Activated naive CD8-positive, alpha-beta T cell (primary cell): ENCODE results near the gene GDPGP1.

Source experiments
- H3K27ac Mint-ChIP-seq: one replicate; pipeline ENCODE4 v1.8.0; 2021; ENCODE audit warnings: mixed read lengths
- H3K27me3 Mint-ChIP-seq: one replicate; pipeline ENCODE4 v1.8.0; 2021; ENCODE audit warnings: mixed read lengths
- H3K36me3 Mint-ChIP-seq: one replicate; pipeline ENCODE4 v1.8.0; 2021; ENCODE audit warnings: mixed read lengths
- H3K4me1 Mint-ChIP-seq: one replicate; pipeline ENCODE4 v1.8.0; 2021; ENCODE audit warnings: low read depth, mixed read lengths
- H3K4me3 Mint-ChIP-seq: one replicate; pipeline ENCODE4 v1.8.0; 2021; ENCODE audit warnings: mild to moderate bottlenecking, mixed read lengths
- H3K9me3 Mint-ChIP-seq: one replicate; pipeline ENCODE4 v1.8.0; 2021; ENCODE audit warnings: low read depth, mixed read lengths

Gene GDPGP1

DNA sequence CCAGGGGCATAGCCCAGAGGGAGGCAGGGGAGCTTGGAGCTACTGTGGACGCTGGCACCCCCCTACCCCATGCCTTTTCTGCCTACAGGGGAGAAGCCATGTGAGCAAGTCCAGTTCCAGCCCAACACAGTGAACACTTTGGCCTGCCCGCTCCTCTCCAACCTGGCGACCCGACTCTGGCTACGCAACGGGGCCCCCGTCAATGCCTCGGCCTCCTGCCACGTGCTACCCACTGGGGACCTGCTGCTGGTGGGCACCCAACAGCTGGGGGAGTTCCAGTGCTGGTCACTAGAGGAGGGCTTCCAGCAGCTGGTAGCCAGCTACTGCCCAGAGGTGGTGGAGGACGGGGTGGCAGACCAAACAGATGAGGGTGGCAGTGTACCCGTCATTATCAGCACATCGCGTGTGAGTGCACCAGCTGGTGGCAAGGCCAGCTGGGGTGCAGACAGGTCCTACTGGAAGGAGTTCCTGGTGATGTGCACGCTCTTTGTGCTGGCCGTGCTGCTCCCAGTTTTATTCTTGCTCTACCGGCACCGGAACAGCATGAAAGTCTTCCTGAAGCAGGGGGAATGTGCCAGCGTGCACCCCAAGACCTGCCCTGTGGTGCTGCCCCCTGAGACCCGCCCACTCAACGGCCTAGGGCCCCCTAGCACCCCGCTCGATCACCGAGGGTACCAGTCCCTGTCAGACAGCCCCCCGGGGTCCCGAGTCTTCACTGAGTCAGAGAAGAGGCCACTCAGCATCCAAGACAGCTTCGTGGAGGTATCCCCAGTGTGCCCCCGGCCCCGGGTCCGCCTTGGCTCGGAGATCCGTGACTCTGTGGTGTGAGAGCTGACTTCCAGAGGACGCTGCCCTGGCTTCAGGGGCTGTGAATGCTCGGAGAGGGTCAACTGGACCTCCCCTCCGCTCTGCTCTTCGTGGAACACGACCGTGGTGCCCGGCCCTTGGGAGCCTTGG lies 5.9 kb upstream of the GDPGP1 start:
- Mint-ChIP-seq H3K27ac (no peak overlapping the region), H3K36me3 (peaks cover 11% of the 10 kb centered on the region), H3K4me1 (peaks cover 39% of the 10 kb centered on the region)

DNA sequence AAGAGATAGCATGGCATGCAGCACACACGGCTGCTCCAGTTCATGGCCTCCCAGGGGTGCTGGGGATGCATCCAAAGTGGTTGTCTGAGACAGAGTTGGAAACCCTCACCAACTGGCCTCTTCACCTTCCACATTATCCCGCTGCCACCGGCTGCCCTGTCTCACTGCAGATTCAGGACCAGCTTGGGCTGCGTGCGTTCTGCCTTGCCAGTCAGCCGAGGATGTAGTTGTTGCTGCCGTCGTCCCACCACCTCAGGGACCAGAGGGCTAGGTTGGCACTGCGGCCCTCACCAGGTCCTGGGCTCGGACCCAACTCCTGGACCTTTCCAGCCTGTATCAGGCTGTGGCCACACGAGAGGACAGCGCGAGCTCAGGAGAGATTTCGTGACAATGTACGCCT lies 5.0 kb upstream of the GDPGP1 start:
- H3K36me3 Mint-ChIP-seq: peaks cover 11% of the 10 kb centered on the region

More for the DNA sequence above, 5.9 kb upstream of the GDPGP1 start:
- no peak overlapping the region for H3K4me3 Mint-ChIP-seq
- no peaks in the 10 kb centered on the region for H3K27me3 Mint-ChIP-seq
- H3K9me3 Mint-ChIP-seq: no peaks in the 10 kb centered on the region

DNA sequence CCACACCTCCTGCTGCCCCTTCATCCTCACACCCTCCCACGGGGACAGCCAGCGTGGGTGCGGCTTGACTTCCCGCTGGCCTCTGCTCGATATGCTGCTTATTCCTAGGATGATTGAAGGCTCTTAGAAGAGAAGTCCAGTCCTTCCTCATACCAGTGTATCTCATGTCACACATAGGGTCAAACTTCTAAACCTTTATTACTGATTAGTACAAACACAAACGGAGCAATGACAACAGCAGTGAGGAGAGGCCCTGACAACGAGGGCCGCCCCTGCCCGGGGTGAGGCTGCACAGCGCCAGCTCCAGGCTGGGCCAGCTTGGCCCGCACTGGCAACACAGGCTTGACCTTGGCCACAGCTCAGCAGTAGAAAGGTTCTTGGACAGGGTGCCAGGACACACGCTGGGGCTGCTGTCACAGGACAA lies 3.9 kb upstream of the GDPGP1 start:
- Mint-ChIP-seq H3K36me3 (peaks cover 11% of the 10 kb centered on the region), H3K4me1 (peaks cover 46% of the 10 kb centered on the region), H3K9me3 (no peaks in the 10 kb centered on the region)

More for the DNA sequence above, 5.0 kb upstream of the GDPGP1 start:
- Mint-ChIP-seq H3K4me3 (no peak overlapping the region), H3K9me3 (no peaks in the 10 kb centered on the region), H3K27ac (peak overlapping the region; percentile 80), H3K4me1 (peaks cover 39% of the 10 kb centered on the region), H3K27me3 (no peaks in the 10 kb centered on the region)

DNA sequence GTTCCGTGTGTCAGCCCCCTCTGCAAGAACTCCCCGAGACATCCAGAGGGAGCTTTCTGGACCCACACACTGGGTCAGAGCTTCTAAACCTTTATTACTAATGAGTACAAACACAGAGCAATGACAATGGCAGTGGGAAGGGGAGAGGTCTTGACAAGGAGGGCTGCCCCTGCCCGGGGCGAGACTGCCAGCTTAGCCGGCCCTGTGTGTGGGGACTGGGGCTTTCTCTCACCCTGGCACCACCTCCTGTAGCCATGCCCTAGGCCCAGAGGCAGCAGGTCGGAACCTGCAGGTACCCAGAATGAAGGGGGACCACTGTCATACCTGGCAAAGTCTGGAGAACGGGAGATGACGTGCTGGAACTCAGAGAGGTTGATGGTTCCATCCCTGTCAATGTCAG lies 3.4 kb upstream of the GDPGP1 start:
- peaks cover 47% of the 10 kb centered on the region for H3K4me1 Mint-ChIP-seq
- peak overlapping the region; percentile 99 for H3K4me3 Mint-ChIP-seq
- peak overlapping the region; percentile 95 for H3K27ac Mint-ChIP-seq
- no peaks in the 10 kb centered on the region for H3K9me3 Mint-ChIP-seq
- H3K36me3 Mint-ChIP-seq: peaks cover 11% of the 10 kb centered on the region
- no peaks in the 10 kb centered on the region for H3K27me3 Mint-ChIP-seq

More for the DNA sequence above, 3.9 kb upstream of the GDPGP1 start:
- H3K27ac Mint-ChIP-seq: peak overlapping the region; percentile 80
- H3K27me3 Mint-ChIP-seq: no peaks in the 10 kb centered on the region
- H3K4me3 Mint-ChIP-seq: peak overlapping the region; percentile 99

DNA sequence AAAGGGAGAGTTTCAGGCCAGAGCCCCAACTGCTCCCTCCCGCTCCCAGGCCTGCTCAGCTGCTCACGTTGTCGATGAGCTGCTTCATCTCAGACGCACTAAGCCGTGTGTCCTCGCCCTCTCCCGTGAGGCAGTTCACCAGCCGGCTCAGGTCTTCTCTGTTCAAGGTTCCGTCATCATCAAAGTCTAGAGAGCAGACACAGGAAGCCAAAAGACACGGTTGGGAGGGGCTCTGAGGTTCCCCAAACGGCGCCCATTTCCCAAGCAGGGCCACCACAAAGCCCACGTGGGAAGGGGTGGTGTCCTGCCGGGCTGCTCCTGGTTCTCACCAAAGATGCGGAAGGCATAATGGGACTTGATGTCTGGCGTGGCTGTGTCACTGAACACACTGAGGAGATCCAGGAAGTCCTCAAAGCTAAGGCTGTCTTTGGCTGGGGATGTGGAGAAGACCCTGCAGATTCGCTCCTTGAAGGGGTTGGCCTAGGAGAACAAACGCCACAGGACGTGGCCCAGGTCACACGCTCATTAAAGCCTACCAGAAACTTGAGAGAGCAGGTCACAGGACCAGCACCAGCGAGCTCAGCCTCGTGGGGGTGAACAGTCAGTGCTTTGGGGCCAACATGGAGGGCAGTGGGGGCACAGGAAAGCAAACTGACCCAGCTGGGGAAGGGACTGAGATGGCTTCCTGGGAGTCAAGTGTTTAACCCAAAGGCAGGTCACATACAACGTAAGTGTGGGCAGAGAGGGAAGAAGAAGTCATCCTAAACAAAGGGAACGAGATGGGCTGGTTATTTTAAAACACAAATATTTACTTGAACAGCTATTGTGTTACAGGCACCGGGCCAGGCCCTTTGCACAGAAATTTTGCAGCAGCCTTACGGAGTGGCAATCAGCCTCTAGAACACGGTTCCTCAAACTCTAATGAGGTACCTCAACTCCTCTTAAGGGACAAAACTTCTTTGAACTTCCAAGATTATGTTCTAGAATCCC lies 2.7 kb upstream of the GDPGP1 start:
- Mint-ChIP-seq H3K36me3 (peaks cover 11% of the 10 kb centered on the region), H3K27me3 (no peaks in the 10 kb centered on the region), H3K4me3 (peak overlapping the region; percentile 99), H3K27ac (peak overlapping the region; percentile 95), H3K4me1 (peaks cover 47% of the 10 kb centered on the region), H3K9me3 (no peaks in the 10 kb centered on the region)

DNA sequence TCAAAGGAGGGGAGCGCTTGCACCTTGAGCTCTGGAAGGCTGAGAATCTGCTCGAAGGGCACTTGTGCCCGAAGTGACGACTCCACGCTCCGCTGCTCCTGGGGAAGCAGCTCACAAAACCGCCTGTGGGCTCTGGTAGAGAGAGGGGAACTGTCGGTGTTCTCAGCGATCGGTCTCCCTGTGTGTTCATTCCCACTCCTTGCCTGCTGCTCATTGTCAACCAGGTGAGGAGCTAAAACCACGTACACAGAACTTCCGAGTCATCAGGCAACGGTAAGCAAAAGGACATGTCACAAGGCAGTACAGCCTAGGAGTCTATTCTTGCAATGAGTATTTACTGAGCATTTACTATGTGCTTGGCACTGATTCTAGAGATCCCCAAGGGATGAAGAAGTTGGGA lies 1.8 kb upstream of the GDPGP1 start:
- peak overlapping the region; percentile 95 for H3K27ac Mint-ChIP-seq
- peak overlapping the region; percentile 99 for H3K4me3 Mint-ChIP-seq
- H3K4me1 Mint-ChIP-seq: peaks cover 47% of the 10 kb centered on the region
- no peaks in the 10 kb centered on the region for H3K27me3 Mint-ChIP-seq
- no peaks in the 10 kb centered on the region for H3K9me3 Mint-ChIP-seq
- H3K36me3 Mint-ChIP-seq: peaks cover 11% of the 10 kb centered on the region

DNA sequence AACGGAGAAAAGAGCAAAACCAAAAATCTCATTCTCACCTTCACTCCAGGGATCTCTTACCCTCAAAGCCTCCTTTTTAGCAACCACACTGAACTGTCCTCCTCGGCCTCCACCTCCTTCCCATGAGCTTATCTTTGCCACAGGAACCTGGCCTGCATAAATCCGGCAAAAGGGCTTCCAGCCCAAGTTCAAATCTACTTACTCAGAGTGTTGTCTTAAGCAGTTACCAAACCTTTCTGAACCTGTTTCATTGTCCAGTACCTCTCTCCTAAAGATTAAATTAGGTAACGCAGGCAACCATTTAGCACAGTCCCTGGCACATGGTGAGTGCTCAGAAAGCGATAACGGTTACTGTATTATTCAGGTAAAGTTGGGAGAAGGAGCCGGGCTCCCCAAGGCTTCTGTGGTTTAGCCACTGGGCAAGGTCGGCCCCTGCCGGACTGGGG lies 1.0 kb upstream of the GDPGP1 start:
- Mint-ChIP-seq H3K4me1 (peaks cover 47% of the 10 kb centered on the region), H3K27ac (peak overlapping the region; percentile 95), H3K27me3 (no peaks in the 10 kb centered on the region), H3K36me3 (peaks cover 11% of the 10 kb centered on the region), H3K9me3 (no peaks in the 10 kb centered on the region), H3K4me3 (peak overlapping the region; percentile 99)

DNA sequence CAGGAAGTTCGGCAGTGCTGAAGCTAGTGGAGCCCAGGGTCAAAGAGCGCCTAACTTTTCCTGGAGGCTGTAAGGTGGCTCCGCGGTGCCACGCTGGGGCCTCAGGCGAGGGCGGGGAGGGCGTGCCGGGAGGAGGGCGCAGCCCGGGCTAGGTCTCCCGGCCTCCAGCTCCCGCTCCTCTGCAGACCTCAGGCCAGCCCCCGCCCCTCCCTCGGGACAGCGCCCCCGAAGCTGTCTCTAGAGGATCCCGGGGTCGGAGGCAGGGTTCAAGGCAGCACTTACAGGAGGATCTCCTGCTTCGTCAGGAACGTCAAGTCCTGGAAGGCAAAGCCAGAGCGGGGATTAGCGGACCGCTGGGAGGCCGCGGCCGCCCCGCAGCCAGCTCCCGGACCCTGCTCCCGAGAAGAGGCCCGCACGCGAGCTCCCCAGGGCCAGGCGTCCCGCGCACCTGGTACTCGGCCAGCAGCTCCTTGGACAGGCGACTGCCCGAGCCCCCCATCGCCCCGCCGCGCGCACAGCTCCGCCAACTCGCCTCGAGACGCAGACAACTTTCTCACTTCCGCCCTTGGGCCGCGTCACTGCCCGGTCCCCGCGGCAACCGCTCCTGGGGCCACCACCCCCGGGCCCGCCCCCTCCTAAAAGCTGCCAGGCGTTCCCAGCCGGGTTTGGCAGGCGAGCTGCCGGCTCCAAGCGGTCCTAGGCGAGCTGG lies 468 bp upstream of the GDPGP1 start, which contains the start of gene CIB1:
Gene CIB1, minus strand, starts transcription at position 555 of the 709 bp plus-strand sequence. Its CDS starts 56 bp downstream, at position 499.
- Mint-ChIP-seq H3K36me3 (peaks cover 14% of the 10 kb centered on the region), H3K27me3 (no peaks in the 10 kb centered on the region), H3K4me3 (peak within 1 kb of the TSS; percentile 99), H3K27ac (peak within 1 kb of the TSS; percentile 95), H3K4me1 (peaks cover 51% of the 10 kb centered on the region), H3K9me3 (no peaks in the 10 kb centered on the region)

DNA sequence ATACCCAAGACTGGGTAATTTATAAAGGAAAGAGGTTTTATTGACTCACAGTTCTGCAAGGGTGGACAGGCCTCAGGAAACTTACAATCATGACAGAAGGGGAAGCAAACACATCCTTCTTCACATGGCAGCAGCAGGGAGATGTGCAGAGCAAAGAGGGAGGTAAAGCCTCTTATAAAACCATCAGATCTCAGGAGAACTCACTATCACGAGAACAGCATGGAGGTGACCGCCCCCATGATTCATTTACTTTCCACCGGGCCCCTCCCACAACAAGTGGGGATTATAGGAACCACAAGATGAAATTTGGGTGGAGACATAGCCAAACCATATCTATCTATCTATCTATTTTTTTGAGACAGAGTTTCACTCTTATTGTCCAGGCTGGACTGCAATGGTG lies 5.4 kb downstream of the GDPGP1 start:
- peaks cover 4% of the 10 kb centered on the region for H3K36me3 Mint-ChIP-seq
- H3K4me3 Mint-ChIP-seq: no peak overlapping the region
- H3K27ac Mint-ChIP-seq: peak overlapping the region; percentile 29
- H3K9me3 Mint-ChIP-seq: no peaks in the 10 kb centered on the region
- H3K27me3 Mint-ChIP-seq: no peaks in the 10 kb centered on the region
- H3K4me1 Mint-ChIP-seq: peaks cover 14% of the 10 kb centered on the region

DNA sequence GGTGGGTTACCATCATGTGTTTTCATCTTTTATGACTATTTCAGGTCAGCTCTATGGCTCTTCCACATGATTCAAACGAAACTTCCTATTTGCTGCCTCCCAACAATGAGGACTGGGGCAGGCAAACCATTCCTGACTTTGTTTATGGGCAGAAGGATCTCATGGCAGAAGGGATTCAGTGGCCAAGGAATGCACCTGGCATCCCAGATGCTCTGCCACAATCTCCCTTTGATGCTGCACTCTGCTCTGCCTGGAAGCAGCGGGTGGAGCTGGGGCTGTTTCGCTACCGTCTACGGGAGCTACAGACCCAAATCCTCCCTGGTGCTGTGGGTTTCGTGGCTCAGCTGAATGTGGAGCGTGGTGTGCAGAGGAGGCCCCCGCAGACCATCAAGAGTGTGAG lies 6.8 kb downstream of the GDPGP1 start:
- no peak overlapping the region for H3K4me3 Mint-ChIP-seq
- peaks cover 4% of the 10 kb centered on the region for H3K36me3 Mint-ChIP-seq
- H3K27ac Mint-ChIP-seq: no peak overlapping the region
- H3K9me3 Mint-ChIP-seq: no peaks in the 10 kb centered on the region
- H3K27me3 Mint-ChIP-seq: no peaks in the 10 kb centered on the region
- peaks cover 6% of the 10 kb centered on the region for H3K4me1 Mint-ChIP-seq

DNA sequence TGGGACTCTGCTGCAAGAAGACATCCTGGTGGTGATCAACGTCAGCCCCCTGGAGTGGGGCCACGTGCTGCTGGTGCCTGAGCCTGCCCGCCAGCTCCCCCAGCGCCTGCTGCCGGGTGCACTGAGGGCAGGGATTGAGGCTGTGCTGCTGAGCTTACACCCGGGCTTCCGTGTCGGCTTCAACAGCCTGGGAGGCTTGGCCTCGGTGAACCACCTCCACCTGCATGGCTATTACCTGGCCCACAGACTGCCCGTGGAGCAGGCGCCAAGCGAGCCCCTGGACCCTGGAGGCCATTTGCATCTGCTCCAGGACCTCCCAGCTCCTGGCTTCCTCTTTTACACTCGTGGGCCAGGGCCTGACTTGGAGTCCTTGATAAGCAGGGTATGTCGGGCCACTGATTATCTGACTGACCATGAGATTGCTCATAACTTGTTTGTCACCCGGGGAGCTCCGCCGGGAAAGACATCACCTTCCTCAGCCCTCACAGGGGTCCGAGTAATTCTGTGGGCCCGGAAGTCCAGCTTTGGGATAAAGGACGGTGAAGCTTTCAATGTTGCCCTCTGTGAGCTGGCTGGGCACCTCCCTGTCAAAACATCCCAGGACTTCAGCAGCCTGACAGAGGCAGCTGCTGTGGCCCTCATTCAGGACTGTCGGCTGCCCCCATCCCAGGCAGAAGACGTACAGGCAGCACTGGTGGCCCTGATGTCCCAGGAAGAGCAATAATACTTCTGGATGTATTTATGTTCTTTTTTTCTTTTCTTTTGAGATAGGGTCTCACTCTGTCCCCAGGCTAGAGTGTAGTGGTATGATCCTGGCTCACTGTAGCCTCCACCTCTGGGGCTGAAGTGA lies 7.6 kb downstream of the GDPGP1 start:
- no peaks in the 10 kb centered on the region for H3K9me3 Mint-ChIP-seq
- H3K4me3 Mint-ChIP-seq: no peak overlapping the region
- H3K36me3 Mint-ChIP-seq: peaks cover 4% of the 10 kb centered on the region
- H3K4me1 Mint-ChIP-seq: peaks cover 6% of the 10 kb centered on the region
- H3K27ac Mint-ChIP-seq: no peak overlapping the region
- no peaks in the 10 kb centered on the region for H3K27me3 Mint-ChIP-seq

DNA sequence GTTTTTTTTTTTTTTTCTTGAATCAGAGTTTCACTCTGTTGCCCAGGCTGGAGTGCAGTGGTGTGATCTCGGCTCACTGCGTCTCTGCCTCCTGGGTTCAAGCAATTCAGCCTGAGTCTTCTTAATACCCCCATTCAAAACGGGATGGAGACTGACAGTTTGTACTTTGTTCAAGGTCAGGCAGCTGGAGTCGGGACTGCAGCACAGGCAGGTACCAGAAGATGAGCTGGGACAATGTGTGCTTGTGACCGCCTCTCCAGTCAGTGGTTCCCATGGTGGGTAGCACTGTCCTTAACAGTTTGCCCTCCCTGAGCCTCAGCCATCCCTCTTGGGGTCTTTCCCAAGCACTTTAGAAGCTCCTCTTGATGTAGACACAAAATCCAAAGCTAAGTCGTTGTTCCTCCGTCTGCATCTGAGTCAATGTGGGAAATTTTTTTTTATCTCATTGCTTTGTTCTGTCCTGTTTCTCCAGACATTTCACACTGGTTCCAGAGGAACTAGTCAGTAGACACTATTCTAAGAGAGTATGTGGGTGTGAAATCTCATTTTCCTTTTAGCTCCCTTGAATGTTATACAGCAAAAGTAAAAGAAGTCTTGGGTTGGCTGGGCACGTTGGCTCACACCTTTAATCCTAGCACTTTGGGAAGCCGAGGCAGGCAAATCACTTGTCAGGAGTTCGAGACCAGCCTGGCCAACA lies 10.1 kb downstream of the GDPGP1 start:
- no peaks in the 10 kb centered on the region for H3K27me3 Mint-ChIP-seq
- H3K9me3 Mint-ChIP-seq: no peaks in the 10 kb centered on the region
- H3K36me3 Mint-ChIP-seq: no peaks in the 10 kb centered on the region
- H3K4me3 Mint-ChIP-seq: no peak overlapping the region
- H3K27ac Mint-ChIP-seq: no peak overlapping the region
- peaks cover 8% of the 10 kb centered on the region for H3K4me1 Mint-ChIP-seq

DNA sequence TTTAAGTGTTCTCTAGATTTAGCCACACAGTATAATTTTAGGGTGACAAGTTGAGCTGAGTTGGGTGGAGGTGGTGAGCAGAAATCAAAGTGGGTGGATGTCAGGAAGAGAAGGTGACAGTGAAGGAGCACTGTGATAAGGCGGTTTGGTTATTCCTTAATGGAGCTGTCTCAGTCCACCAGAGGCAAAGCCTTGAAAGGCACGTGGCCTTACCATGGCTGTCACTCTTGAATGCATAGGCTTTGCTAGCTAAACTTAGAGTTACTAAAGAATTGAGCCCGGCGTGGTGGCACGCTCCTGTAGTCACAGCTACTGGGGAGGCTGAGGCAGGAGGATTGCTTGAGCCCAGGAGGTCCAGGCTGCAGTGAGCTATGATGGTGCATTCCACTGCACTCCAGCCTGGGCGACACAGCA lies 14.8 kb downstream of the GDPGP1 start:
- Mint-ChIP-seq H3K27me3 (no peaks in the 10 kb centered on the region), H3K9me3 (no peaks in the 10 kb centered on the region), H3K36me3 (no peaks in the 10 kb centered on the region), H3K4me1 (peaks cover 13% of the 10 kb centered on the region), H3K27ac (peak overlapping the region; percentile 10), H3K4me3 (peak overlapping the region; percentile 78)
